ENCODE results near the gene CIB4. TPM values are rescaled to one million over a fixed set of nuclear protein-coding genes. Genes with fewer than 3 reads are reported as not detected.

CIB4 gene
- total and polyA plus RNA-seq, 2 of the 13 experiments (the other 11 are each of a cell fraction or from before 2014, with no cell fraction given): not detected

DNA sequence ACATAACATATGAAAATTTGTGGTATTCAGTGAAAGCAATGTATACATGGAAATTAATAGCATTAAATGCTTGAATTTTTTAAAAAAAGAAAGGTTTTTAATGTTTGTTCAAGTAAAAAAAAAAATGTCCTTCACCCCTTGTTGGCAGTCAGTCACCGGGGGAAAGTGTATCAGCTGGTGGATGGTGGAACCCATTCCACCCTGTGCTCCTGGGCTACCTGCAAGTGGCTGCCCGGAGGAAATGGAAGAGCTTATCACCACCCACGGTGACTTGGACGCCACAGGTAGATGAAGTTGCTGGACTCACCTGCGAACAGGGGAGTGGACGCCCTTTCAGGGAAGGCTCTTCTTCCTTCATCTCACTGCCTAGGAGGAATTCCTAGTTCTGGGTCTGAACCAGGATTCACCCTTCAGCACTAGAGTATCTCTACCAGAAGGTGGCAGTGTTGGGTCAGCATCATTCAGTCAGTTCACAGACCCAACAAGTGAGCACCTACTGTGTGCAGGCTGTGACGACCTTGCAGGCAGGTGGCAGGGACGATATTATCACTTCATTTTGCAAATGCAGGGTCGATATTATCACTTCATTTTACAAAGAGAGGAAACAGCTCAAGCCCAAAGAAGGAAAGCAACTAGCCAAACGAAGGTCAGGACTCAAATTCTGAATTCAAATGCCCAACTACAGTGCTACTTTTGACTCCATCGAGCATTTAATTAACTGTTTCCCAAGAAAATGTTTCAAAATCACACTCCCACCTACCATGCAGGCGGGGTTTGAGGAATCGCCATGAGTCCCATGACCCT lies 35.8 kb downstream of the CIB4 start (continued):
- TF ChIP-seq CHCHD3 (CRISPR knock-in tag; IDR thresholded peaks at IDR 0.05) (no peak), ZNF629 (CRISPR knock-in tag; conservative IDR thresholded peaks at IDR 0.05) (no peak), PHB2 (IDR thresholded peaks at IDR 0.05; ENCODE audit: partially characterized antibody) (no peak), ARNT2 (CRISPR knock-in tag; IDR thresholded peaks at IDR 0.05; ENCODE audit: low read depth) (no peak), KLF11 (CRISPR knock-in tag; IDR thresholded peaks at IDR 0.05) (no peak), ZNF24 (IDR thresholded peaks at IDR 0.05) (no peak), ADNP (CRISPR knock-in tag; IDR thresholded peaks at IDR 0.05) (no peak), GLI4 (CRISPR knock-in tag; IDR thresholded peaks at IDR 0.05; ENCODE audit: borderline replicate concordance) (no peak), ATAD3A (CRISPR knock-in tag; IDR thresholded peaks at IDR 0.05) (no peak), ZNF251 (CRISPR knock-in tag; IDR thresholded peaks at IDR 0.05) (no peak), POGZ (CRISPR knock-in tag; IDR thresholded peaks at IDR 0.05) (no peak), ZNF558 (CRISPR knock-in tag; IDR thresholded peaks at IDR 0.05; ENCODE audit: borderline replicate concordance) (no peak), MAFF (IDR thresholded peaks at IDR 0.05; ENCODE audit: low read depth, low read length) (no peak), ZNF792 (CRISPR knock-in tag; IDR thresholded peaks at IDR 0.05) (no peak), XBP1 (CRISPR knock-in tag; IDR thresholded peaks at IDR 0.05) (no peak), MED8 (CRISPR knock-in tag; IDR thresholded peaks at IDR 0.05; ENCODE audit: insufficient replicate concordance) (no peak), DR1 (CRISPR knock-in tag; IDR thresholded peaks at IDR 0.05) (no peak), PRMT3 (CRISPR knock-in tag; IDR thresholded peaks at IDR 0.05; ENCODE audit: borderline replicate concordance, low read depth) (no peak), BCL6 (CRISPR knock-in tag; IDR thresholded peaks at IDR 0.05) (0 out of 2 replicates have a peak, but pooled peaks have one; percentile 12), ZNF883 (CRISPR knock-in tag; IDR thresholded peaks at IDR 0.05; ENCODE audit: not compliant biosample characterization) (no peak), RELA (CRISPR knock-in tag; IDR thresholded peaks at IDR 0.05) (no peak), ATF7 (IDR thresholded peaks at IDR 0.05) (no peak), ATF7 (CRISPR knock-in tag; IDR thresholded peaks at IDR 0.05) (no peak)
- TF ChIP-seq, protein P1, sequence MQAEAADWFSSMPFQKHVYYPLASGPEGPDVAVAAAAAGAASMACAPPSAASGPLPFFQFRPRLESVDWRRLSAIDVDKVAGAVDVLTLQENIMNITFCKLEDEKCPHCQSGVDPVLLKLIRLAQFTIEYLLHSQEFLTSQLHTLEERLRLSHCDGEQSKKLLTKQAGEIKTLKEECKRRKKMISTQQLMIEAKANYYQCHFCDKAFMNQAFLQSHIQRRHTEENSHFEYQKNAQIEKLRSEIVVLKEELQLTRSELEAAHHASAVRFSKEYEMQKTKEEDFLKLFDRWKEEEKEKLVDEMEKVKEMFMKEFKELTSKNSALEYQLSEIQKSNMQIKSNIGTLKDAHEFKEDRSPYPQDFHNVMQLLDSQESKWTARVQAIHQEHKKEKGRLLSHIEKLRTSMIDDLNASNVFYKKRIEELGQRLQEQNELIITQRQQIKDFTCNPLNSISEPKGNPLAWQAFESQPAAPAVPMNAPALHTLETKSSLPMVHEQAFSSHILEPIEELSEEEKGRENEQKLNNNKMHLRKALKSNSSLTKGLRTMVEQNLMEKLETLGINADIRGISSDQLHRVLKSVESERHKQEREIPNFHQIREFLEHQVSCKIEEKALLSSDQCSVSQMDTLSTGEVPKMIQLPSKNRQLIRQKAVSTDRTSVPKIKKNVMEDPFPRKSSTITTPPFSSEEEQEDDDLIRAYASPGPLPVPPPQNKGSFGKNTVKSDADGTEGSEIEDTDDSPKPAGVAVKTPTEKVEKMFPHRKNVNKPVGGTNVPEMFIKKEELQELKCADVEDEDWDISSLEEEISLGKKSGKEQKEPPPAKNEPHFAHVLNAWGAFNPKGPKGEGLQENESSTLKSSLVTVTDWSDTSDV (CRISPR knock-in tag; IDR thresholded peaks at IDR 0.05): no peak
- TF ChIP-seq, protein P2, sequence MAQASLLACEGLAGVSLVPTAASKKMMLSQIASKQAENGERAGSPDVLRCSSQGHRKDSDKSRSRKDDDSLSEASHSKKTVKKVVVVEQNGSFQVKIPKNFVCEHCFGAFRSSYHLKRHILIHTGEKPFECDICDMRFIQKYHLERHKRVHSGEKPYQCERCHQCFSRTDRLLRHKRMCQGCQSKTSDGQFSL (CRISPR knock-in tag; IDR thresholded peaks at IDR 0.05): no peak
- TF ChIP-seq, protein P3, sequence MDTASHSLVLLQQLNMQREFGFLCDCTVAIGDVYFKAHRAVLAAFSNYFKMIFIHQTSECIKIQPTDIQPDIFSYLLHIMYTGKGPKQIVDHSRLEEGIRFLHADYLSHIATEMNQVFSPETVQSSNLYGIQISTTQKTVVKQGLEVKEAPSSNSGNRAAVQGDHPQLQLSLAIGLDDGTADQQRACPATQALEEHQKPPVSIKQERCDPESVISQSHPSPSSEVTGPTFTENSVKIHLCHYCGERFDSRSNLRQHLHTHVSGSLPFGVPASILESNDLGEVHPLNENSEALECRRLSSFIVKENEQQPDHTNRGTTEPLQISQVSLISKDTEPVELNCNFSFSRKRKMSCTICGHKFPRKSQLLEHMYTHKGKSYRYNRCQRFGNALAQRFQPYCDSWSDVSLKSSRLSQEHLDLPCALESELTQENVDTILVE (CRISPR knock-in tag; IDR thresholded peaks at IDR 0.05): 0 out of 2 replicates have a peak, but pooled peaks have one; percentile 30
- TF ChIP-seq, protein P4, sequence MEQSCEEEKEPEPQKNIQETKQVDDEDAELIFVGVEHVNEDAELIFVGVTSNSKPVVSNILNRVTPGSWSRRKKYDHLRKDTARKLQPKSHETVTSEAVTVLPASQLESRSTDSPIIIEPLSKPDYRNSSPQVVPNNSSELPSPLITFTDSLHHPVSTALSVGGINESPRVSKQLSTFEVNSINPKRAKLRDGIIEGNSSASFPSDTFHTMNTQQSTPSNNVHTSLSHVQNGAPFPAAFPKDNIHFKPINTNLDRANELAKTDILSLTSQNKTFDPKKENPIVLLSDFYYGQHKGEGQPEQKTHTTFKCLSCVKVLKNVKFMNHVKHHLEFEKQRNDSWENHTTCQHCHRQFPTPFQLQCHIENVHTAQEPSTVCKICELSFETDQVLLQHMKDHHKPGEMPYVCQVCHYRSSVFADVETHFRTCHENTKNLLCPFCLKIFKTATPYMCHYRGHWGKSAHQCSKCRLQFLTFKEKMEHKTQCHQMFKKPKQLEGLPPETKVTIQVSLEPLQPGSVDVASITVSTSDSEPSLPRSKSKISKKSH (CRISPR knock-in tag; IDR thresholded peaks at IDR 0.05; ENCODE audit: borderline replicate concordance): no peak

Data from HepG2 (cell line).